ENCODE data around the gene COA7.

COA7 gene

GRCh38 chr1:52674497-52675384, 23.4 kb downstream of the COA7 start:
- H3K27ac ChIP-seq = peak overlapping the region; percentile 87
- no peaks in the 10 kb centered on the region for H3K27me3 ChIP-seq
- H3K4me3 ChIP-seq = peak overlapping the region; percentile 8; the same call in 1 of the 2 replicates
- H4K20me1 ChIP-seq = no peaks in the 10 kb centered on the region
- H3K9me3 ChIP-seq = no peaks in the 10 kb centered on the region
- peak overlapping the region; percentile 87 for H3K4me2 ChIP-seq
- H3K9ac ChIP-seq = peak overlapping the region; percentile 17
- peaks cover 99% of the 10 kb centered on the region for H3K4me1 ChIP-seq
- no peak for TF ChIP-seq Cebpa-rat (IDR thresholded peaks at IDR 0.05)
- peaks cover 13% of the 10 kb centered on the region; the same call in 1 of the 2 replicates for H3K36me3 ChIP-seq

- Histone ChIP-seq H3K9ac (peak overlapping the region; percentile 25; the same call in 1 of the 2 replicates), H3K27ac (peak overlapping the region; percentile 87), H3K4me2 (peak overlapping the region; percentile 87), H3K4me3 (no peak overlapping the region), H3K4me1 (peaks cover 99% of the 10 kb centered on the region), H3K27me3 (no peaks in the 10 kb centered on the region), H4K20me1 (no peaks in the 10 kb centered on the region), H3K9me3 (no peaks in the 10 kb centered on the region), H3K36me3 (peaks cover 26% of the 10 kb centered on the region)
- no peak for TF ChIP-seq Cebpa-rat (IDR thresholded peaks at IDR 0.05)
These were observed 24.6 kb downstream of the COA7 start for GRCh38 chr1:52673513-52673912.

GRCh38 chr1:52672946-52673345, 25.2 kb downstream of the COA7 start:
- no peaks in the 10 kb centered on the region for H3K9me3 ChIP-seq
- no peaks in the 10 kb centered on the region for H3K27me3 ChIP-seq
- H3K4me1 ChIP-seq = peaks cover 95% of the 10 kb centered on the region
- H3K4me2 ChIP-seq = peak overlapping the region; percentile 87
- no peaks in the 10 kb centered on the region for H4K20me1 ChIP-seq
- H3K36me3 ChIP-seq = peaks cover 31% of the 10 kb centered on the region
- H3K4me3 ChIP-seq = no peak overlapping the region
- peak overlapping the region; percentile 25 for H3K9ac ChIP-seq
- TF ChIP-seq Cebpa-rat (IDR thresholded peaks at IDR 0.05) = no peak
- peak overlapping the region; percentile 87 for H3K27ac ChIP-seq

DNA sequence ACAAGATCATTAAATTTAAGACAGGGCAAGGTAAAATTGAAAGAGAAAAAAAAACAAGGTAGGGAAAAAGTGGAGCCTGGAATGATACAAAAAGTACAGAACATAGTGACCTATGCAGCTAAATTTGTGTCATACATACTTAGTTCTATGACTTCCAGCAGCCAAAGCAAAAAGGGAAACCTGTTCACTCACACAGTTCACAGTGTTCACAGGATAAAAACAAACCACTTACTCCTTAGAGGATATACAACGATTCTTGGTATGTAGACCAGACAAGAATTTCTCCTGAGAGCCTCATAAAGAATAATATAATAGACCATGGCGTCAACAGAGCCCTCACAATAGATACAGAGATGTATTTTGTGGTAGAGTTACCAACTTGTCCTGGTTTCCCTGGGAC, 27.5 kb downstream of the COA7 start:
- no peak for TF ChIP-seq Cebpa-rat (IDR thresholded peaks at IDR 0.05)
- Histone ChIP-seq H3K4me2 (peak overlapping the region; percentile 43), H4K20me1 (no peaks in the 10 kb centered on the region), H3K27me3 (no peaks in the 10 kb centered on the region), H3K9me3 (no peaks in the 10 kb centered on the region), H3K9ac (no peak overlapping the region), H3K36me3 (peaks cover 34% of the 10 kb centered on the region), H3K4me3 (no peak overlapping the region), H3K4me1 (peaks cover 72% of the 10 kb centered on the region), H3K27ac (peak overlapping the region; percentile 64)

- no peak for TF ChIP-seq Cebpa-rat (IDR thresholded peaks at IDR 0.05)
- no peaks in the 10 kb centered on the region for H3K27me3 ChIP-seq
- H3K4me1 ChIP-seq = peaks cover 63% of the 10 kb centered on the region
- H3K36me3 ChIP-seq = peaks cover 34% of the 10 kb centered on the region
- peak overlapping the region; percentile 64 for H3K27ac ChIP-seq
- no peak overlapping the region for H3K4me3 ChIP-seq
- H3K9ac ChIP-seq = no peak overlapping the region
- no peaks in the 10 kb centered on the region for H4K20me1 ChIP-seq
- peak overlapping the region; percentile 43; the same call in 1 of the 2 replicates for H3K4me2 ChIP-seq
- H3K9me3 ChIP-seq = no peaks in the 10 kb centered on the region
These were observed 28.5 kb downstream of the COA7 start for GRCh38 chr1:52669696-52670095.

DNA sequence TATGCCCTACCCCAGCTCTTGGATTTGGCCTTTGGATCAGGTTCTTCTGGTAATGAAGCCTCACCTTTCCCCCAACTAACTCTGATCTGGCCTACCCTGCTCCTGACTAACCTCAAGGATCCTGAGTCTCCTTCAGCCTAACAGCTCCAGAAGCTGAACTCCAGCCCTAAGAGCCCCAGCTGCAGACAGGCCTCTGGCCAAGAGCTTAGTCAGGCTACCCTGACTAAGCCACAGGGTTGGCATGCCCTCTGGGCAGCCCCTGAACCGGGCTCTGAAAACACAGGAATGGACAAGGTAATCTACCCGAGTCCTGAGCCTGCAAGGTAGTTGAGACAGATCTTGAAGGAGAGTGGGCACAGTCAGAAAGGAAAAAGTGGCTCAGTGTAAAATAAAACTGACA, 29.4 kb downstream of the COA7 start:
- Histone ChIP-seq H3K4me3 (no peak overlapping the region), H3K4me2 (no peak overlapping the region), H3K36me3 (peaks cover 34% of the 10 kb centered on the region), H3K27ac (peak overlapping the region; percentile 22; the same call in 1 of the 2 replicates), H4K20me1 (no peaks in the 10 kb centered on the region), H3K27me3 (no peaks in the 10 kb centered on the region), H3K4me1 (peaks cover 53% of the 10 kb centered on the region), H3K9me3 (no peaks in the 10 kb centered on the region), H3K9ac (no peak overlapping the region)
- TF ChIP-seq Cebpa-rat (IDR thresholded peaks at IDR 0.05) = no peak

- H3K27me3 ChIP-seq = no peaks in the 10 kb centered on the region
- H3K9ac ChIP-seq = no peak overlapping the region
- H3K4me3 ChIP-seq = no peak overlapping the region
- H4K20me1 ChIP-seq = no peaks in the 10 kb centered on the region
- H3K4me1 ChIP-seq = peaks cover 48% of the 10 kb centered on the region
- TF ChIP-seq Cebpa-rat (IDR thresholded peaks at IDR 0.05) = 0 out of 2 replicates have a peak, but pooled peaks have one; percentile 21
- H3K9me3 ChIP-seq = no peaks in the 10 kb centered on the region
- peaks cover 34% of the 10 kb centered on the region for H3K36me3 ChIP-seq
- no peak overlapping the region for H3K27ac ChIP-seq
- H3K4me2 ChIP-seq = no peak overlapping the region
These were observed 30.2 kb downstream of the COA7 start for GRCh38 chr1:52667984-52668383.

DNA sequence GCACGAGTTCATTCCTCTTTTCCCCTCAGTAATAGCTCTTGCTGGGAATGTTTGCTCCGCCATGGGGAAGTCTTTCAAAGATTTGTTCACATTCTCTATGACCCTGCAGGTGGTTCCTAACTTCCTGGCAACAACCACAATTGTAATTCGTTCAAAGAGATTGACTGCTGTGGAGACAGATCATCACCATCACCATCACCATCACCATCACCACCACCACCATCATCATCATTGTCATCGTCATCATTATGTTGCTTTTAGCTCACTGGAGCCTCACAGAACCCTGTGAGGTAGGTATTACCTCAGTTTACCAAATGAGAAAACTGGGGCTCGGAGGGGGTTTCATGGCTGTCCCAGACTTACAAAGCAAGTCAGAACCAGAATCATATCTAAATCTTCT, 30.9 kb downstream of the COA7 start:
- no peaks in the 10 kb centered on the region for H4K20me1 ChIP-seq
- H3K4me2 ChIP-seq = no peak overlapping the region
- no peak for TF ChIP-seq Cebpa-rat (IDR thresholded peaks at IDR 0.05)
- H3K36me3 ChIP-seq = peaks cover 34% of the 10 kb centered on the region
- no peak overlapping the region for H3K4me3 ChIP-seq
- no peaks in the 10 kb centered on the region for H3K27me3 ChIP-seq
- peaks cover 47% of the 10 kb centered on the region for H3K4me1 ChIP-seq
- no peak overlapping the region for H3K9ac ChIP-seq
- H3K27ac ChIP-seq = no peak overlapping the region
- H3K9me3 ChIP-seq = no peaks in the 10 kb centered on the region

DNA sequence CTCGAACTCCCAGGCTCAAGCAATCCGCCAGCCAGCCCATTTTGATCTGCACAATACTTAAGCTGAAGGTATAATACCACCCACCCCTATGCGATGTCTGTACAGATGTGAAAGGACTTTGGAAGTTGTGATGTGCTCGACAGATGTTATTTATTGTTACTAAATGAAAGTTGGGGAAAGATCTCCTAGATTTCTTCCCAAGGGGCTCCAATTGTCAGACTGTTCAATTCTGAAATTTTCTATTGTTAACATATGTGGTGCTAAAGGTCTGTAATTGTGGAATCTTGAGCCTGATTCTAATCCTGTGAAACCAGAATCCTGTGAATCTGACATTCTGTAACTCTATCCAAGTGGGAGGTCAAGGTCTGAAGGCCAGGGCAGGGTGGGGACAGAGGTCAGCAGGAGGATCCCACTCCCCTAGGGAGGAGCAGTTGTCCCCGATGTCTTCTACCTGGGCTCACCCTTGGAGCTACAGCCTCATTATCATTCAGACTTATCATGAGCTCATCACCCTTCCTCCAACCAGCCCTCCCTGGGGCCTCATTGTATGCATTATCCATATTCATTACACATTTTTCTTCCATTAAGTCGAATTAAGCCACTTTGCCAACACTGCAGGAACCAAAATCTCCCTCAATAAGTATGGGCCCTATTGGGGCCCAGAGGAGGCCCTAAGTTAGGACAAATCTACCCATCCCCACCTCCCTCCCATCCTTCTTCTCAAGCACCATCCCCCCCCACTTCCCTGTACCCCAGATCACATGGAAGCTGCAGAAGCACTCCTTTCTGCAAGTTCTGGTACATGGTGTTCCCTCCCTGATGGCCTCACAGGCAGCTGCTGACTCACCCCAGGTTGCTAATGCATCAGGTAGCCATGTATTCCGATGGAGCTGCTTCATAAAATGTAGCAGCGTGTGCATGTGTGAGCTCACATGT, 32.9 kb downstream of the COA7 start:
- H3K9me3 ChIP-seq = no peaks in the 10 kb centered on the region
- no peak overlapping the region for H3K4me2 ChIP-seq
- peaks cover 28% of the 10 kb centered on the region for H3K4me1 ChIP-seq
- H3K27ac ChIP-seq = no peak overlapping the region
- H3K4me3 ChIP-seq = no peak overlapping the region
- no peaks in the 10 kb centered on the region for H4K20me1 ChIP-seq
- H3K27me3 ChIP-seq = no peaks in the 10 kb centered on the region
- H3K36me3 ChIP-seq = peaks cover 42% of the 10 kb centered on the region
- TF ChIP-seq Cebpa-rat (IDR thresholded peaks at IDR 0.05) = no peak
- H3K9ac ChIP-seq = no peak overlapping the region

All from BLaER1 (cell line).